ENCODE data around the gene PYGB.
A peak's percentile ranks its signal among the peaks of the same experiment; 100 is the strongest.
"Not testable (repeated sequence)": the region's sequence is repeated elsewhere in the genome, so short reads cannot be mapped to it uniquely, and the experiment has no call there.

The PYGB gene

DNA sequence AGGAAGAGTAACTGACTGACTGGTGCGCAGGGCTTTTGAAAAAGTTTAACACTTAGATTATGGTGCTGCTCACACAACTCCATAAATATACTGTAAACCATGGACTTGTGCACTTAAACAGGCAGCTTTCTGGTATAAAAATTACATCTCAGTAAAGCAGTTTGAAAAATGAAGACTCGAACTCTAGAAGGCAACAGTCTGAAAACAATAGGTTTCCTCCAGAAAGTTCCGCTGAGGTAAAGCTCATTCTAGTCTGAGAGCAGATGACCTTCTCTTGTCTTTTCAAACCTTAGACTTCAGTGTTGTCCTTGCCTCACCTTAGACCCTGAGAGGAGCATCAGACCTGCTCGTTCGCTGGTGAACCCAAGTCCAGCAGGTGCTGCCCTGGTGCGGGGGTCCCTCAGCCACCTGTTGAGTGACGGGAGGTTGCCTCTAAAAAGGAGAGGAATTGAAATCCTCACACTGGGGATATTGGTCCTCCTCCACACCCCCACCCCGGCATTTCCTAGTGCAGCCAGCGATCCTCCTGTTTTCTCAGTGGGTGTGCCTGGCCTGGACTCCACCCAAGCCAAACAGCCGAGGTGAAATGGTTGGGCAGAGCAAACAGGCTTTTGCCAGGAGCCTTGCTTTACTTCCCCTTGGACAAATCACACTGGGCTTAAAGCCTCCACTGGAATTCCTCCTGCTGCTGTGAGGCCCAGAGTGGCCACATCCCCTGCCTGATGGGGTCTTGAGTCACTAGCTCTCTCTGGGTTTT lies 14.7 kb upstream of the PYGB start:
- TF ChIP-seq, protein P1, sequence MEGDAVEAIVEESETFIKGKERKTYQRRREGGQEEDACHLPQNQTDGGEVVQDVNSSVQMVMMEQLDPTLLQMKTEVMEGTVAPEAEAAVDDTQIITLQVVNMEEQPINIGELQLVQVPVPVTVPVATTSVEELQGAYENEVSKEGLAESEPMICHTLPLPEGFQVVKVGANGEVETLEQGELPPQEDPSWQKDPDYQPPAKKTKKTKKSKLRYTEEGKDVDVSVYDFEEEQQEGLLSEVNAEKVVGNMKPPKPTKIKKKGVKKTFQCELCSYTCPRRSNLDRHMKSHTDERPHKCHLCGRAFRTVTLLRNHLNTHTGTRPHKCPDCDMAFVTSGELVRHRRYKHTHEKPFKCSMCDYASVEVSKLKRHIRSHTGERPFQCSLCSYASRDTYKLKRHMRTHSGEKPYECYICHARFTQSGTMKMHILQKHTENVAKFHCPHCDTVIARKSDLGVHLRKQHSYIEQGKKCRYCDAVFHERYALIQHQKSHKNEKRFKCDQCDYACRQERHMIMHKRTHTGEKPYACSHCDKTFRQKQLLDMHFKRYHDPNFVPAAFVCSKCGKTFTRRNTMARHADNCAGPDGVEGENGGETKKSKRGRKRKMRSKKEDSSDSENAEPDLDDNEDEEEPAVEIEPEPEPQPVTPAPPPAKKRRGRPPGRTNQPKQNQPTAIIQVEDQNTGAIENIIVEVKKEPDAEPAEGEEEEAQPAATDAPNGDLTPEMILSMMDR (IDR thresholded peaks at IDR 0.05; ENCODE audit: low read depth, low read length): no peak
- TF ChIP-seq POLR2A (IDR thresholded peaks at IDR 0.05; ENCODE audit: extremely low read depth, insufficient read length) (no peak), MYC (IDR thresholded peaks at IDR 0.05; ENCODE audit: low read depth, low read length) (no peak)
- TF ChIP-seq, protein P2, sequence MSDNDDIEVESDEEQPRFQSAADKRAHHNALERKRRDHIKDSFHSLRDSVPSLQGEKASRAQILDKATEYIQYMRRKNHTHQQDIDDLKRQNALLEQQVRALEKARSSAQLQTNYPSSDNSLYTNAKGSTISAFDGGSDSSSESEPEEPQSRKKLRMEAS (IDR thresholded peaks at IDR 0.05; ENCODE audit: low read depth, low read length): no peak
- no peak for DNase-seq (ENCODE audit: low read depth)
- no peak overlapping the region for H3K4me3 ChIP-seq (ENCODE audit: low read depth, low read length)

GRCh38 chr20:25234009-25234849 lies 13.7 kb upstream of the PYGB start:
- not testable (repeated sequence) for H3K4me3 ChIP-seq (ENCODE audit: low read depth, low read length); DNase-seq (ENCODE audit: low read depth)

GRCh38 chr20:25236450-25237304 lies 11.2 kb upstream of the PYGB start:
- no peak overlapping the region for H3K4me3 ChIP-seq (ENCODE audit: low read depth, low read length)
- no peak for DNase-seq (ENCODE audit: low read depth)
- TF ChIP-seq MYC (IDR thresholded peaks at IDR 0.05; ENCODE audit: low read depth, low read length): no peak
- no peak for TF ChIP-seq POLR2A (IDR thresholded peaks at IDR 0.05; ENCODE audit: extremely low read depth, insufficient read length)
- TF ChIP-seq, protein P2 (IDR thresholded peaks at IDR 0.05; ENCODE audit: low read depth, low read length): no peak
- TF ChIP-seq, protein P1 (IDR thresholded peaks at IDR 0.05; ENCODE audit: low read depth, low read length): no peak

- no peak overlapping the region for H3K4me3 ChIP-seq (ENCODE audit: low read depth, low read length)
- DNase-seq (ENCODE audit: low read depth): peak; percentile 96
- no peak for TF ChIP-seq POLR2A (IDR thresholded peaks at IDR 0.05; ENCODE audit: extremely low read depth, insufficient read length)
- TF ChIP-seq, protein P1 (IDR thresholded peaks at IDR 0.05; ENCODE audit: low read depth, low read length): no peak
- peak; percentile 86 for TF ChIP-seq MYC (IDR thresholded peaks at IDR 0.05; ENCODE audit: low read depth, low read length)
- TF ChIP-seq, protein P2 (IDR thresholded peaks at IDR 0.05; ENCODE audit: low read depth, low read length): peak; percentile 76
These were observed 10.1 kb upstream of the PYGB start for GRCh38 chr20:25237610-25238318.

- H3K4me3 ChIP-seq (ENCODE audit: low read depth, low read length): no peak overlapping the region
- DNase-seq (ENCODE audit: low read depth): no peak
- TF ChIP-seq, protein P2 (IDR thresholded peaks at IDR 0.05; ENCODE audit: low read depth, low read length): no peak
These were observed 9.4 kb upstream of the PYGB start for GRCh38 chr20:25238319-25239037.
